ENCODE data around the gene SLC7A10.

GRCh38 chr19:33187183-33187540 lies 38.5 kb downstream of the SLC7A10 start:
- TF ChIP-seq CTCF (IDR thresholded peaks at IDR 0.05; ENCODE audit: low read depth, low read length, poor library complexity, severe bottlenecking) (no peak), EZH2phosphoT487 (IDR thresholded peaks at IDR 0.05; ENCODE audit: borderline replicate concordance, low read length) (no peak)
